HG03097 (cell line): ENCODE data around the gene PGF.

Experiments
- ATAC-seq: cut with Tn5 transposase; IDR thresholded peaks from one replicate; pipeline ENCODE4 v1.9.1; 2021; ENCODE audit not compliant: unreplicated experiment, low FRiP score

PGF gene

GRCh38 chr14:74959596-74960180 is 4.3 kb upstream of the PGF start:
- no peak for ATAC-seq

- no peak for ATAC-seq
Measured at GRCh38 chr14:74956280-74957072, 1.1 kb upstream of the PGF start.

GRCh38 chr14:74956027-74956279 is 556 bp upstream of the PGF start:
- no peak for ATAC-seq

GRCh38 chr14:74954947-74955228 is 509 bp downstream of the PGF start:
- no peak for ATAC-seq

- no peak for ATAC-seq
Measured at GRCh38 chr14:74954232-74954946, 1.0 kb downstream of the PGF start.

GRCh38 chr14:74953686-74954085 is 1.7 kb downstream of the PGF start:
- ATAC-seq = no peak

GRCh38 chr14:74952697-74953484 is 2.5 kb downstream of the PGF start:
- no peak for ATAC-seq

- no peak for ATAC-seq
Measured at GRCh38 chr14:74952180-74952665, 3.2 kb downstream of the PGF start.

GRCh38 chr14:74951443-74952179 is 3.8 kb downstream of the PGF start:
- ATAC-seq = no peak

GRCh38 chr14:74950795-74951442 is 4.5 kb downstream of the PGF start:
- ATAC-seq = no peak

- no peak for ATAC-seq
Measured at GRCh38 chr14:74949859-74950573, 5.4 kb downstream of the PGF start.

- ATAC-seq = no peak
Measured at GRCh38 chr14:74949191-74949601, 6.2 kb downstream of the PGF start.

GRCh38 chr14:74948228-74949175 is 6.9 kb downstream of the PGF start:
- ATAC-seq = no peak

- no peak for ATAC-seq
Measured at GRCh38 chr14:74947353-74948227, 7.8 kb downstream of the PGF start.

GRCh38 chr14:74946659-74947281 is 8.6 kb downstream of the PGF start:
- ATAC-seq = no peak

GRCh38 chr14:74945852-74946658 is 9.3 kb downstream of the PGF start:
- ATAC-seq = no peak
